ENCODE results near the gene SOCS6.

The SOCS6 gene

GRCh38 chr18:70289351-70290312 lies 787 bp downstream of the SOCS6 start:
- no peak for DNase-seq (ENCODE audit: low read depth, low spot score)

- DNase-seq (ENCODE audit: low read depth, low spot score), result no peak
These were observed 1.8 kb downstream of the SOCS6 start for GRCh38 chr18:70290482-70291294.

GRCh38 chr18:70291295-70291574 lies 2.4 kb downstream of the SOCS6 start:
- DNase-seq (ENCODE audit: low read depth, low spot score), result no peak

GRCh38 chr18:70292628-70293027 lies 3.8 kb downstream of the SOCS6 start:
- DNase-seq (ENCODE audit: low read depth, low spot score), result no peak

GRCh38 chr18:70293166-70293565 lies 4.3 kb downstream of the SOCS6 start:
- DNase-seq (ENCODE audit: low read depth, low spot score), result no peak

GRCh38 chr18:70294471-70295191 lies 5.8 kb downstream of the SOCS6 start:
- no peak for DNase-seq (ENCODE audit: low read depth, low spot score)

- DNase-seq (ENCODE audit: low read depth, low spot score), result no peak
These were observed 6.6 kb downstream of the SOCS6 start for GRCh38 chr18:70295192-70296188.

GRCh38 chr18:70296289-70296688 lies 7.4 kb downstream of the SOCS6 start:
- no peak for DNase-seq (ENCODE audit: low read depth, low spot score)

GRCh38 chr18:70296781-70297180 lies 7.9 kb downstream of the SOCS6 start:
- DNase-seq (ENCODE audit: low read depth, low spot score), result no peak

GRCh38 chr18:70299393-70299792 lies 10.5 kb downstream of the SOCS6 start:
- no peak for DNase-seq (ENCODE audit: low read depth, low spot score)

GRCh38 chr18:70301667-70302066 lies 12.8 kb downstream of the SOCS6 start:
- DNase-seq (ENCODE audit: low read depth, low spot score), result no peak

- no peak for DNase-seq (ENCODE audit: low read depth, low spot score)
These were observed 19.9 kb downstream of the SOCS6 start for GRCh38 chr18:70308555-70309294.

GRCh38 chr18:70310560-70311320 lies 21.9 kb downstream of the SOCS6 start:
- no peak for DNase-seq (ENCODE audit: low read depth, low spot score)

- no peak for DNase-seq (ENCODE audit: low read depth, low spot score)
These were observed 22.9 kb downstream of the SOCS6 start for GRCh38 chr18:70311726-70312125.

GRCh38 chr18:70313640-70314039 lies 24.8 kb downstream of the SOCS6 start:
- no peak for DNase-seq (ENCODE audit: low read depth, low spot score)

- no peak for DNase-seq (ENCODE audit: low read depth, low spot score)
These were observed 25.4 kb downstream of the SOCS6 start for GRCh38 chr18:70314151-70314782.

GRCh38 chr18:70319187-70319586 lies 30.3 kb downstream of the SOCS6 start:
- DNase-seq (ENCODE audit: low read depth, low spot score), result no peak

- no peak for DNase-seq (ENCODE audit: low read depth, low spot score)
These were observed 32.8 kb downstream of the SOCS6 start for GRCh38 chr18:70321616-70322015.

- no peak for DNase-seq (ENCODE audit: low read depth, low spot score)
These were observed 33.5 kb downstream of the SOCS6 start for GRCh38 chr18:70322385-70322784.

Measured in smooth muscle cell of the brain vasculature (primary cell).